Activated CD8-positive, alpha-beta memory T cell treated with anti-CD3 and anti-CD28 coated beads for 48 hours (primary cell): ENCODE measurements around the gene S1PR4.
"Not testable (repeated sequence)": the region's sequence is repeated elsewhere in the genome, so short reads cannot be mapped to it uniquely, and the experiment has no call there.

Source experiments
- DNase-seq, 3 experiments: peaks; one replicate each; pipeline ENCODE4 v3.0.0-alpha.2; 2020; ENCODE audit warnings: low read depth in 2 of 3, low spot score in 2 of 3

S1PR4 gene

GRCh38 chr19:3151563-3152418 is 26.8 kb upstream of the S1PR4 start:
- no peak for DNase-seq

GRCh38 chr19:3152419-3152780 is 26.2 kb upstream of the S1PR4 start:
- DNase-seq = no peak

DNA sequence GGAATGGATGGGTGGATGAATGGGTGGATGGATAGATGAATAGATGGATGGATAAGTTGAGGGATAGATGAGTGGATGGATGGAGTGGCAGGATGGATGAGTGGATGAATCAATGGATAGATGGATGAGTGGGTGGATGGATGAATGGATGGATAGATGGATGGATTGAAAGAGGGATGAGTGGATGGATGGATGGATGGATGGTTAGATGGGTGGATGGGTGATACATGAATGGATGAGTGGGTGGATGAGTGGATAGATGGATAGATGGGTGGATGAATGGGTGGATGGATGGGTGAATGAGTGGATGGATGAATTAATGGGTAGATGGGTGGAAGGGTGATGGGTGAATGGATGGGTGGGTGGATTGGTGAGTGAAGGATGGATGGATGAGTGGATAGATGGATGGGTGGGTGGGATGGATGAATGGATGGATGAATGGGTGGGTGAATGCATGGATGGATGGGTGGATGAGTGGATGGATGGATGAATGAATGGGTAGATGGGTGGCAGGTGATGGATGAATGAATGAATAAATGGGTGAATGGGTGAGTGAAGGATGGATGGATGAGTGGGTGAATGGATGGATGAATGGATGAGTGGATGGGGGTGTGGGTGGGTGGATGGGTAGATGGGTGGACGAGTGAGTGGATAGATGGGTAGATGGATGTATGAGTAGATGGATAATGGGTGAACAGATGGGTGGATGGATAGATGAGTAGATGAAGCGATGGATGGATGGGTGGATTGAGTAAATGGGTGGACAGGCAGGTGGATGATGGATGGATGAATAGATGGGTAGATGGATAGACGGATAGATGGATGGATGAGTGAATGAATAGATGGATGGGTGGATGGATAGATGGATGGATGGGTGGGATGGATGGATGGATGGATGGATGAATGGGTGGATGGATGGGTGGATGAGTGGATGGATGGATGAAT is 25.0 kb upstream of the S1PR4 start:
- DNase-seq = no peak

DNA sequence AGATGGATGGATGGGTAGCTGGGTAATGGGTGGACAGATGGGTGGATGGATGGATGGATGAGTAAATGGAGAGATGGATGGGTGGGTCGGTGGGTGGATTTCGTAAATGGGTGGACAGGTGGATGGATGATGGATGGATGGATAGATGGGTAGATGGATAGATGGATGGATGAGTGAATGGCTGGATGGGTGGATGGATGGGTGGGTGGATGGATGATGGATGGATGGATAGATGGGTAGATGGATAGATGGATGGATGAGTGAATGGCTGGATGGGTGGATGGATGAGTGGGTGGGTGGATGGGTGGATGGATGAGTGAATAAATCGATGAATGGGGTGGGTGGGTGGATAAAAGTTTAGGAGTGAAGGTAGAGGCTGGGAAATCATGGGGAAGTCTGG is 24.1 kb upstream of the S1PR4 start:
- DNase-seq = not testable (repeated sequence)

DNA sequence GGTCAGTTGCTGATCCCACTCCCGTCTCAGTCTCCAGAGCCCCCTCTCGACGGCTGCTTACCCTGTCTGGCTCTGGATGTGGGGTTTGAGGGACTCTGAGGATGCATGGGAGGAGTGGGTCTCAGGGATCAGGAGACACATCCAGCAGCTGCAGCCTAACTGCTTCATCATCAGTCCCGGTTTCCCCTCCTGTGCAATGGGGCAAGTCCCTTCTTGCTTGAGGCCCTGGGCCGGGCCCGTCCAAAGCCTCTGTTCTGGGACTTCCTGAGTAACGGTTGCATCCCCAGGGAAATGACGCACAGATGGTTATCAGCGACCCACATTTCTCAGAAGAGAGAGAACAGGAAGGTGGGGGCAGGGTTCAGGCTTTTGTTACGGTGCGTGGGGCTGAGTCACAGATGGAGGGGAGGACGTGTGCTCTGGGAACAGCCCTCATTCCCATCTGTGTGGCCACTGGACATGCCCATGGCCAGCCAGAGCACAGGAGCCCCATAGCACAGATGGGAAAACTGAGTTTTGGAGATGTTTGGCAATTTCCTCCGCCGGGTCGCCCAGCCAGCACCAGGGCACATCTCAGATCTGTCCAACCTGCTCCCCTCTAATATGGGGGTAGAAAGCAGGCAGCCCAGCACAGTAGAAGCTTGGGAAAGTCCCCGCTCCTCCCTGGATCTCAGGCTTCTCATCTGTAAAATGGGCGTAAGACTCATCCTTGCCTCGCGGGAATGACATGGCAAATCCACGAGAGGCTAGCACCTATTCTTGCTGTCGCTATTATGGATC is 23.4 kb upstream of the S1PR4 start:
- peak; percentile 52 to 65 (median 60) for DNase-seq

DNA sequence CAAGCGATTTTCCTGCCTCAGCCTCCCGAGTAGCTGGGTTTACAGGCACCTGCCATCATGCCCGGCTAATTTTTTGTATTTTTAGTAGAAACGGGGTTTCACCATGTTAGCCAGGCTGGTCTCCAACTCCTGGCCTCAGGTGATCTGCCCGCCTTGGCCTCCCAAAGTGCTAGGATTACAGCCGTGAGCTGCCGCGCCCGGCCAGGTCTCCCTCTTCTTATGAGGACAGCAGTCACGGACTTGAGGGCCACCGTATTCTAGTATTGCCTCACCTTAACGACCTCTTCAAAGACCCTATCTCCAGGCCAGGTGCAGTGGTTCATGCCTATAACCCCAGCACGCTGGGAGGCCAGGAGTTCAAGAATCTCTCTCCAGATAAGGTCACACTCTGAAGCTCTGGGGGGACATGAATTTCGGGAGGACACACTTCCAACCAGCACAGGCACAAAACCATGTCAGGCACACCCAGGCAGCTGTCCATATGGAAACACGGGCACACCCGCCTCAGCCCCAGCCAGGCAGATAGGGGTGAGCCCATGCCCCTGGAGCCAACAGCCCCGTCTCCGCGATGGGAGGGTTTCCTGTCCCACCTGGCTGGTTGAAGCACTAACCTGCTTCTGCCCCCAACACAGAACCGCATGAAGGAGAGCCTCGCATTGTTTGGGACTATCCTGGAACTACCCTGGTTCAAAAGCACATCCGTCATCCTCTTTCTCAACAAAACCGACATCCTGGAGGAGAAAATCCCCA is 21.3 kb upstream of the S1PR4 start:
- no peak for DNase-seq

- DNase-seq = no peak
Observed at GRCh38 chr19:3159565-3159964, 19.0 kb upstream of the S1PR4 start.

DNA sequence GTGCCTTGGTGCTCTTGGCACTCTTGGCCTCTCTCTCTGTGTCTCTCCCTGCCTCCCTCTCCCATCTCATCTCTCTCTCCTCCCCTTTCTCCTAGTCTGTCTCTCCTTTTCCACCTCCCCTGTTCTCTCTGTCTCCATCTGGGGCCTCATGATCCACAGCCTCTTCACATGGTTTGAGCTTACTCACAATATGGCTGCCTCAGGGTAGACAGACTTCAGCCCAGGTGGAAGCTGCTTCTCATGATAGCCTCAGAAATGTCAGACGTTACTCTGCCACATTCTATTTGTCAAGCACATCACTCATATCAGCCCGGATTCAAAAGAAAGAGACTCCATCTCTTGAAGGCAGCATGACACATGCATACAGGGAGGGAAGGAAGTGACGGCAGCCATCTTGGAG is 18.4 kb upstream of the S1PR4 start:
- DNase-seq = no peak

- DNase-seq = no peak
Observed at GRCh38 chr19:3161453-3161852, 17.1 kb upstream of the S1PR4 start.

- no peak for DNase-seq
Observed at GRCh38 chr19:3162418-3163229, 15.9 kb upstream of the S1PR4 start.

GRCh38 chr19:3163230-3163886 is 15.2 kb upstream of the S1PR4 start:
- DNase-seq = peak; percentile 32 to 43 (median 34)

DNA sequence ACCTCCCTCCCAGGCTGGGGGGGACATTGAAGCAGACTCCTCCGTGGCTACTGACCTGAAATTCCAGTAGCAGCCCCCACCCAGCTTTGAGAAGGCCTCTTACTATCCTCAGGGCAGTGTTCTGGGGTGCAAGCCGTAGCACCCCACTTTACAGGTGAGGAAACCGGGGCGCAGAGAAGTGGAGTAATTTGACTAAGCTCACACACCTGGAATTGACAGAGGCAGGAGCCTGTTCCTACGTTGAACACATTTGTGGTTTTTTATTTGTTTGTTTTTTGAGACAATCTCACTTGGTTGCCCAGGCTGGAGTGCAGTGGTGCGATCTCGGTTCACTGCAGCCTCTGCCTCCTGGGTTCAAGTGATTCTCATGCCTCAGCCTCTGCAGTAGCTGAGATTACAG is 14.6 kb upstream of the S1PR4 start:
- DNase-seq = no peak

DNA sequence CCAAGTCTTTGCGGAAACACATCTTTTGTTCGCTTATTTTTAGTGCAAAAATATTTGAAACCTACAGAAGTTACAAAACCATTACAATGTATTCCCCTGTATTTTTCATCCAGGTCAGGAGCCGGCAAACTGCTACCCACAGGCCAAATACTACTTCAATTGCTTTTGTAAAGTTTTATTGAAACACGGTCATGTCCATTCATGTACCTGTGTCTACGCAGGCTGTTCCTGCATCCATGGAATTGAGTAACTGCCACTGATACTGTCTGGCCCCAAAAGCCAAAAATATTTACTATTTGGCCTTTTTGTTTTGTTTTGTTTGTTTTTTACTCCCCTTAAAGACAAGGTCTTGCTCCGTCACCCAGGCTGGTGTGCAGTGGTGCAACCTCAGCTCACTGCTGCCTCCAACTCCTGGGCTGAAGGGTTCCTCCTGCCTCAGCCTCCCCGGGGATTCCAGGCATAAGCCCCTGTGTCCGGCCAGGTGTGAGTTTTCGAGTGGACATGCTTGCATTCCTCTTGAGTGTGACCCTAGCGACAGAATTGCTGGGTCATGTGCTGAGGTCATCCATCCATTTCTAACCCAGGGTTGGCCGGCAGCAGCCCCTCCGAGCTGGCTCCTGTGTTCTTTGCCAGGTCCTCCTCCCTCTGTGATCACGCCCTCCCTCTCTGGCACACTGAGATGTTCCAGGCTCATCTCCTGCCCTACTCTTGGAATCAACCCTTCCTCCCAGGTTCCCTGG is 10.9 kb upstream of the S1PR4 start:
- DNase-seq = no peak

- no peak for DNase-seq
Observed at GRCh38 chr19:3171894-3172672, 6.5 kb upstream of the S1PR4 start.

- DNase-seq = not testable (repeated sequence)
Observed at GRCh38 chr19:3172673-3173000, 5.9 kb upstream of the S1PR4 start.

DNA sequence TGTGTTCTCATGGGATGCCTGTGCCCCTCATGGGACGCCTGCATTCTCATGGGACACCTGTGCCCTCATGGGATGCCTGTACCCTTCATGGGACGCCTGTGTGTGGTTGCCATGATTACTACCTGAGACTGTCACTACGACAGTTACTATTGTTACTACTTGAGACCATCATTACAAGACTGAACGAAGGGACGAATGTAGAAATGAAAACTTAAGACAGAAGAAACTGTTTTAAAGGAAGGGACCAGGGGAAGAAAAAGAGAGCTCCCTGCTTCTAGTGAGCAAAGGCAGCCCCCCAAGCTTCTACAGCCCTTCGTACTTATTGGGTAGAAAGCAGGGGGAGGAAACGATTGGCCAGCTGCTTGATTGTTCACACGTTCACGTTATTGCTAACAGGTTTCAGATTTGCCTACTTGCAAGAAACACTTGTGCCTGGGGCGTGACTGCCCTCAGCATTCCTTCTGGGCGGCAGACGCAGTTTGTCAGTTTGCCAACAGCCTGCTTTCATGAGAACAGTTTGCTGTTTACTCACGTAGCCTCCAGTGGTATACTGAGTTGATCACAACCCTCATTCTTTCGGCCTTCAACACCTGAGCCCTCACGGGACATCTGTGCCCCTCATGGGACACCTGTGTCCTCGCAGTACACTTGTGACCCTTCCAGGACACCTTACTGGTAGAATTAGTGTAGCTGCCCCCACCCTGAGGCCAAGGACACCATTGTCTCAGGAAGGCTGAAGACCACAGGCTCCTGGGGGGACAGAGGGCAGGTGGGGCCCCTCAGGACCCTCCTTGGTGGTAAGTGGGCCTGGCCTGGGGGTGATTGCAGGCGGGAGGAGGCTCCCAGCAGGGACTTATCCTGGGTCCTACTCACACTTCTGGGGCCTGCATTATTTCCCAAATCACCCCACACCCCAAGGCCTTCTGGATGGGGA is 2.5 kb upstream of the S1PR4 start:
- DNase-seq = no peak
